Measurements from ENCODE around the gene SNAP29.

GRCh38 chr22:20937794-20938671 lies 79.2 kb downstream of the SNAP29 start:
- no peak for TF ChIP-seq POLR2AphosphoS5 (IDR thresholded peaks at IDR 0.05; ENCODE audit: low read depth, low read length)
- TF ChIP-seq, protein P1, sequence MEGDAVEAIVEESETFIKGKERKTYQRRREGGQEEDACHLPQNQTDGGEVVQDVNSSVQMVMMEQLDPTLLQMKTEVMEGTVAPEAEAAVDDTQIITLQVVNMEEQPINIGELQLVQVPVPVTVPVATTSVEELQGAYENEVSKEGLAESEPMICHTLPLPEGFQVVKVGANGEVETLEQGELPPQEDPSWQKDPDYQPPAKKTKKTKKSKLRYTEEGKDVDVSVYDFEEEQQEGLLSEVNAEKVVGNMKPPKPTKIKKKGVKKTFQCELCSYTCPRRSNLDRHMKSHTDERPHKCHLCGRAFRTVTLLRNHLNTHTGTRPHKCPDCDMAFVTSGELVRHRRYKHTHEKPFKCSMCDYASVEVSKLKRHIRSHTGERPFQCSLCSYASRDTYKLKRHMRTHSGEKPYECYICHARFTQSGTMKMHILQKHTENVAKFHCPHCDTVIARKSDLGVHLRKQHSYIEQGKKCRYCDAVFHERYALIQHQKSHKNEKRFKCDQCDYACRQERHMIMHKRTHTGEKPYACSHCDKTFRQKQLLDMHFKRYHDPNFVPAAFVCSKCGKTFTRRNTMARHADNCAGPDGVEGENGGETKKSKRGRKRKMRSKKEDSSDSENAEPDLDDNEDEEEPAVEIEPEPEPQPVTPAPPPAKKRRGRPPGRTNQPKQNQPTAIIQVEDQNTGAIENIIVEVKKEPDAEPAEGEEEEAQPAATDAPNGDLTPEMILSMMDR (IDR thresholded peaks at IDR 0.05) = no peak
- TF ChIP-seq, protein P2, sequence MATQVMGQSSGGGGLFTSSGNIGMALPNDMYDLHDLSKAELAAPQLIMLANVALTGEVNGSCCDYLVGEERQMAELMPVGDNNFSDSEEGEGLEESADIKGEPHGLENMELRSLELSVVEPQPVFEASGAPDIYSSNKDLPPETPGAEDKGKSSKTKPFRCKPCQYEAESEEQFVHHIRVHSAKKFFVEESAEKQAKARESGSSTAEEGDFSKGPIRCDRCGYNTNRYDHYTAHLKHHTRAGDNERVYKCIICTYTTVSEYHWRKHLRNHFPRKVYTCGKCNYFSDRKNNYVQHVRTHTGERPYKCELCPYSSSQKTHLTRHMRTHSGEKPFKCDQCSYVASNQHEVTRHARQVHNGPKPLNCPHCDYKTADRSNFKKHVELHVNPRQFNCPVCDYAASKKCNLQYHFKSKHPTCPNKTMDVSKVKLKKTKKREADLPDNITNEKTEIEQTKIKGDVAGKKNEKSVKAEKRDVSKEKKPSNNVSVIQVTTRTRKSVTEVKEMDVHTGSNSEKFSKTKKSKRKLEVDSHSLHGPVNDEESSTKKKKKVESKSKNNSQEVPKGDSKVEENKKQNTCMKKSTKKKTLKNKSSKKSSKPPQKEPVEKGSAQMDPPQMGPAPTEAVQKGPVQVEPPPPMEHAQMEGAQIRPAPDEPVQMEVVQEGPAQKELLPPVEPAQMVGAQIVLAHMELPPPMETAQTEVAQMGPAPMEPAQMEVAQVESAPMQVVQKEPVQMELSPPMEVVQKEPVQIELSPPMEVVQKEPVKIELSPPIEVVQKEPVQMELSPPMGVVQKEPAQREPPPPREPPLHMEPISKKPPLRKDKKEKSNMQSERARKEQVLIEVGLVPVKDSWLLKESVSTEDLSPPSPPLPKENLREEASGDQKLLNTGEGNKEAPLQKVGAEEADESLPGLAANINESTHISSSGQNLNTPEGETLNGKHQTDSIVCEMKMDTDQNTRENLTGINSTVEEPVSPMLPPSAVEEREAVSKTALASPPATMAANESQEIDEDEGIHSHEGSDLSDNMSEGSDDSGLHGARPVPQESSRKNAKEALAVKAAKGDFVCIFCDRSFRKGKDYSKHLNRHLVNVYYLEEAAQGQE (IDR thresholded peaks at IDR 0.05; ENCODE audit: insufficient read depth in 1 of 2, low read depth in 2 of 2, low read length in 1 of 2) = no peak
- TF ChIP-seq TCF7L2 (IDR thresholded peaks at IDR 0.05; ENCODE audit: low read depth, low read length) = no peak
- no peak for TF ChIP-seq SIN3A (IDR thresholded peaks at IDR 0.05; ENCODE audit: borderline replicate concordance, insufficient read depth, low read depth, low read length)

All from Panc1 (cell line).